Measurements from ENCODE around the gene RAB7A.

RAB7A gene

DNA sequence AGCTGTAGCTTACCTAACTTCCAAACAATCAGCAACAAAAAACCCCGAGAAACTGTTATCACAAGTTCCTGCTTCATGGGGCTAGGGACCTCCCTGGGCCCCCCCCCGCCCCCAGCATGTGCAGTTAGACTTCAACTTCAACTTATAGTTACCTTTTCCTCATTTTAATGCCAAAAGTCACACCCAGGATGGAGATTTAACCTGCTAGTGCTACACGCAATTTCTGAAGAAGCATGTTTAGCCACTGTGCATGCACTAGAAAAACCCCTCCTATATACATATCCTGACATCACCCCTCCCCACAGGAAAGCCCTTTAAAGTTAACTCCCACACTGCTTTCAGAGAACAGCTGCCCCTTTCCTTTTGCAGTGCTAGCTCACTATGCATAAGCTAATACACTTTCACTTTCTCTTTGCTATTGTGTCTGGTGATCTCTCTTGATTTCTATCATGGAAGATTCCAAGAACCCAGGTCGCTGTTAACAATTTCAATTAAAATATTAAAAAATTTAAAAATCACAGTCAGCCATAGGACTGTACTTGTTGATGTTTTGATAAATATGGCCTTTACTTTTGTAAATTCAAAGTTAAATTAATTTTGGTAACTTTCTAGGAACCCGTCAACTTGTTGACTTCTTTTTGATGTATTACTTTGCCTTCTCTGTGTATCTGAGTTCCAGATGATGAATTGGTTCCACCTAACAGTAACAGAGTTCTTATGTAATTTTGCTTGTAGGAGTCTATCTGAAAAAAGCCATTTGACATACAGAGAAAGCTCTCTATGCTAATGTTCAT lies 78.2 kb downstream of the RAB7A start:
- TF ChIP-seq EP300 (IDR thresholded peaks at IDR 0.05; ENCODE audit: borderline replicate concordance) (no peak), TCF12 (IDR thresholded peaks at IDR 0.05; ENCODE audit: low read depth) (no peak), TEAD4 (IDR thresholded peaks at IDR 0.05) (no peak), YY1 (IDR thresholded peaks at IDR 0.05; ENCODE audit: low read depth) (no peak), CEBPB (IDR thresholded peaks at IDR 0.05) (no peak), NFIC (IDR thresholded peaks at IDR 0.05) (no peak), TAF1 (IDR thresholded peaks at IDR 0.05; ENCODE audit: low read depth) (no peak), ZBTB7A (IDR thresholded peaks at IDR 0.05; ENCODE audit: low read depth) (no peak), CREB1 (IDR thresholded peaks at IDR 0.05; ENCODE audit: low read depth) (no peak), EGR1 (IDR thresholded peaks at IDR 0.05) (no peak)
- TF ChIP-seq, protein P1, sequence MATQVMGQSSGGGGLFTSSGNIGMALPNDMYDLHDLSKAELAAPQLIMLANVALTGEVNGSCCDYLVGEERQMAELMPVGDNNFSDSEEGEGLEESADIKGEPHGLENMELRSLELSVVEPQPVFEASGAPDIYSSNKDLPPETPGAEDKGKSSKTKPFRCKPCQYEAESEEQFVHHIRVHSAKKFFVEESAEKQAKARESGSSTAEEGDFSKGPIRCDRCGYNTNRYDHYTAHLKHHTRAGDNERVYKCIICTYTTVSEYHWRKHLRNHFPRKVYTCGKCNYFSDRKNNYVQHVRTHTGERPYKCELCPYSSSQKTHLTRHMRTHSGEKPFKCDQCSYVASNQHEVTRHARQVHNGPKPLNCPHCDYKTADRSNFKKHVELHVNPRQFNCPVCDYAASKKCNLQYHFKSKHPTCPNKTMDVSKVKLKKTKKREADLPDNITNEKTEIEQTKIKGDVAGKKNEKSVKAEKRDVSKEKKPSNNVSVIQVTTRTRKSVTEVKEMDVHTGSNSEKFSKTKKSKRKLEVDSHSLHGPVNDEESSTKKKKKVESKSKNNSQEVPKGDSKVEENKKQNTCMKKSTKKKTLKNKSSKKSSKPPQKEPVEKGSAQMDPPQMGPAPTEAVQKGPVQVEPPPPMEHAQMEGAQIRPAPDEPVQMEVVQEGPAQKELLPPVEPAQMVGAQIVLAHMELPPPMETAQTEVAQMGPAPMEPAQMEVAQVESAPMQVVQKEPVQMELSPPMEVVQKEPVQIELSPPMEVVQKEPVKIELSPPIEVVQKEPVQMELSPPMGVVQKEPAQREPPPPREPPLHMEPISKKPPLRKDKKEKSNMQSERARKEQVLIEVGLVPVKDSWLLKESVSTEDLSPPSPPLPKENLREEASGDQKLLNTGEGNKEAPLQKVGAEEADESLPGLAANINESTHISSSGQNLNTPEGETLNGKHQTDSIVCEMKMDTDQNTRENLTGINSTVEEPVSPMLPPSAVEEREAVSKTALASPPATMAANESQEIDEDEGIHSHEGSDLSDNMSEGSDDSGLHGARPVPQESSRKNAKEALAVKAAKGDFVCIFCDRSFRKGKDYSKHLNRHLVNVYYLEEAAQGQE (IDR thresholded peaks at IDR 0.05; ENCODE audit: low read depth): no peak

DNA sequence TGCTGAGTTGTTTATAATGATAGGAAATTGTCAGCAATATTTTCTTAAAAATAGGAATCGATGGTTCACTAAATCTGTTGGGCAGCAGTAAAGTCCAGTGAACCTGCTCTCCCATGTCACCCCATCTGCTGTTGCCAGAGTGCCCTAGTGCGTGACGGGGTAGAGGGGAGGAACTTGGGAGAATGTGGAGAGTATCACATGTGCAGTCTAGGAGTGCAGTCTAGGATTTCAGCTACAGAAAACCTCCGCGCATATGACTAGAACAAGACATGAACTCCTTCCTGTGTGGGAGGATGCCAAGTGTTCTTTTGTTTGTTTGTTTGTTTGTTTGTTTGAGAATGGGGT lies 78.8 kb downstream of the RAB7A start:
- TF ChIP-seq, protein P2, sequence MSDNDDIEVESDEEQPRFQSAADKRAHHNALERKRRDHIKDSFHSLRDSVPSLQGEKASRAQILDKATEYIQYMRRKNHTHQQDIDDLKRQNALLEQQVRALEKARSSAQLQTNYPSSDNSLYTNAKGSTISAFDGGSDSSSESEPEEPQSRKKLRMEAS (IDR thresholded peaks at IDR 0.05): no peak
- TF ChIP-seq NFIC (IDR thresholded peaks at IDR 0.05) (no peak), ZBTB7A (IDR thresholded peaks at IDR 0.05; ENCODE audit: low read depth) (no peak), CREB1 (IDR thresholded peaks at IDR 0.05; ENCODE audit: low read depth) (no peak), CEBPB (IDR thresholded peaks at IDR 0.05) (no peak), EP300 (IDR thresholded peaks at IDR 0.05; ENCODE audit: borderline replicate concordance) (no peak), RAD21 (IDR thresholded peaks at IDR 0.05; ENCODE audit: low read depth) (no peak), TEAD4 (IDR thresholded peaks at IDR 0.05) (no peak), EGR1 (IDR thresholded peaks at IDR 0.05) (no peak), TAF1 (IDR thresholded peaks at IDR 0.05; ENCODE audit: low read depth) (no peak), YY1 (IDR thresholded peaks at IDR 0.05; ENCODE audit: low read depth) (no peak), TCF12 (IDR thresholded peaks at IDR 0.05; ENCODE audit: low read depth) (no peak), FOXM1 (IDR thresholded peaks at IDR 0.05; ENCODE audit: borderline replicate concordance, low read depth) (no peak)
- TF ChIP-seq, protein P1 (IDR thresholded peaks at IDR 0.05; ENCODE audit: low read depth): no peak
- TF ChIP-seq, protein P3, sequence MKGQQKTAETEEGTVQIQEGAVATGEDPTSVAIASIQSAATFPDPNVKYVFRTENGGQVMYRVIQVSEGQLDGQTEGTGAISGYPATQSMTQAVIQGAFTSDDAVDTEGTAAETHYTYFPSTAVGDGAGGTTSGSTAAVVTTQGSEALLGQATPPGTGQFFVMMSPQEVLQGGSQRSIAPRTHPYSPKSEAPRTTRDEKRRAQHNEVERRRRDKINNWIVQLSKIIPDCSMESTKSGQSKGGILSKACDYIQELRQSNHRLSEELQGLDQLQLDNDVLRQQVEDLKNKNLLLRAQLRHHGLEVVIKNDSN (IDR thresholded peaks at IDR 0.05): no peak

DNA sequence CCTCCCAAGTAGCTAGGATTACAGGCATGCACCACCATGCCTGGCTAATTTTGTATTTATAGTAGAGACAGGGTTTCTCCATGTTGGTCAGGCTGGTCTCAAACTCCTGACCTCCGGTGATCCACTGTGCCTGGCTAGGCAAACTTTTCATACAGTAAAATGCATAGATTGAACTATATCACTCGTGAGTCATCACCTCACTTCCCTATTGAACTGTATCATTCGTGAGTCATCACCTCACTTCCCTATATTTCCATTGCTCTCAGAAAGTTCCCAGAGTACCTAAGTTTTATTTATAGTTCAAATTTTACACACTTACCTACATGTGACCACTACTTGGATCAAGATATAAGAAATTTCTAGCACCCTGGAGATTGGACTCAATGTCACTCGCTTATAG lies 79.8 kb downstream of the RAB7A start:
- TF ChIP-seq, protein P1 (IDR thresholded peaks at IDR 0.05; ENCODE audit: low read depth): no peak
- TF ChIP-seq ZBTB7A (IDR thresholded peaks at IDR 0.05; ENCODE audit: low read depth): no peak
- TF ChIP-seq, protein P2 (IDR thresholded peaks at IDR 0.05): no peak
- TF ChIP-seq, protein P3 (IDR thresholded peaks at IDR 0.05): no peak
- no peak for TF ChIP-seq CREB1 (IDR thresholded peaks at IDR 0.05; ENCODE audit: low read depth)
- no peak for TF ChIP-seq TEAD4 (IDR thresholded peaks at IDR 0.05)
- no peak for TF ChIP-seq TAF1 (IDR thresholded peaks at IDR 0.05; ENCODE audit: low read depth)
- no peak for TF ChIP-seq TCF12 (IDR thresholded peaks at IDR 0.05; ENCODE audit: low read depth)
- no peak for TF ChIP-seq NFIC (IDR thresholded peaks at IDR 0.05)
- no peak for TF ChIP-seq EP300 (IDR thresholded peaks at IDR 0.05; ENCODE audit: borderline replicate concordance)
- TF ChIP-seq YY1 (IDR thresholded peaks at IDR 0.05; ENCODE audit: low read depth): no peak
- TF ChIP-seq FOXM1 (IDR thresholded peaks at IDR 0.05; ENCODE audit: borderline replicate concordance, low read depth): no peak
- TF ChIP-seq RAD21 (IDR thresholded peaks at IDR 0.05; ENCODE audit: low read depth): no peak
- TF ChIP-seq CEBPB (IDR thresholded peaks at IDR 0.05): no peak
- no peak for TF ChIP-seq EGR1 (IDR thresholded peaks at IDR 0.05)

DNA sequence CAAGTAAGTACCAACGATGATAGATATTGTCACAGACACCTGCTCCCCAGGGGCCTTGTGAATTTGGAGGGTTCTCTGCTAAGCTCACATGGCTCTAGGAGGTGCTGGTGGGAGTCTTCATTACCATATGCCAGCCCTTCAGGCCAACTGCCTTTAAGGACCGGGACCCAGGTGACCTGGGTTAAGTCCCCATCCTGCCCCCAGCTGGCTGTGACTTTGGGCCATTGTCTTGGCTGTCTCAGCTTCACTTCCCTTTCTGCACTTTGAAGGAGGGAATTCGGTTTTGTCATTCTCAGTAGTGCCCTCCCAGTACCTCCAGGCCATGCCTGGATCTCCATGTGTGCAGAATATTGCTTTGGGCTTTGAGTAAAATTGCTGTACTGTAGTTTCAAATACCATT lies 80.6 kb downstream of the RAB7A start:
- TF ChIP-seq NFIC (IDR thresholded peaks at IDR 0.05) (no peak), FOXM1 (IDR thresholded peaks at IDR 0.05; ENCODE audit: borderline replicate concordance, low read depth) (no peak), EGR1 (IDR thresholded peaks at IDR 0.05) (no peak), TEAD4 (IDR thresholded peaks at IDR 0.05) (no peak), TAF1 (IDR thresholded peaks at IDR 0.05; ENCODE audit: low read depth) (no peak), CREB1 (IDR thresholded peaks at IDR 0.05; ENCODE audit: low read depth) (no peak), CEBPB (IDR thresholded peaks at IDR 0.05) (no peak), YY1 (IDR thresholded peaks at IDR 0.05; ENCODE audit: low read depth) (no peak), EP300 (IDR thresholded peaks at IDR 0.05; ENCODE audit: borderline replicate concordance) (no peak), ZBTB7A (IDR thresholded peaks at IDR 0.05; ENCODE audit: low read depth) (no peak), TCF12 (IDR thresholded peaks at IDR 0.05; ENCODE audit: low read depth) (no peak), RAD21 (IDR thresholded peaks at IDR 0.05; ENCODE audit: low read depth) (no peak)
- TF ChIP-seq, protein P1 (IDR thresholded peaks at IDR 0.05; ENCODE audit: low read depth): no peak
- TF ChIP-seq, protein P2 (IDR thresholded peaks at IDR 0.05): no peak
- TF ChIP-seq, protein P3 (IDR thresholded peaks at IDR 0.05): no peak
